SKM-1 treated with dmso at 0.1 percent for 144 hours (cell line): Measurements from ENCODE around the gene OR2D3.
A peak's percentile ranks its signal among the peaks of the same experiment; 100 is the strongest.
"Not testable (repeated sequence)": the region's sequence is repeated elsewhere in the genome, so short reads cannot be mapped to it uniquely, and the experiment has no call there.

ENCODE experiments used
- DNase-seq: peaks from one replicate; lab custom pipeline; 2025; ENCODE audit not compliant: unreplicated experiment; lab: John Stamatoyannopoulos, UW

The OR2D3 gene

GRCh38 chr11:6927030-6927617, 6.3 kb downstream of the OR2D3 start:
- DNase-seq, result no peak

- no peak for DNase-seq
These were observed 8.1 kb downstream of the OR2D3 start for GRCh38 chr11:6928916-6929315.

GRCh38 chr11:6931146-6931713, 10.4 kb downstream of the OR2D3 start:
- DNase-seq, result no peak

GRCh38 chr11:6932145-6932544, 11.3 kb downstream of the OR2D3 start:
- no peak for DNase-seq

GRCh38 chr11:6941970-6942369, 21.2 kb downstream of the OR2D3 start:
- DNase-seq, result peak; percentile 3

GRCh38 chr11:6943131-6943530, 22.3 kb downstream of the OR2D3 start:
- DNase-seq, result no peak

- not testable (repeated sequence) for DNase-seq
These were observed 33.4 kb downstream of the OR2D3 start for GRCh38 chr11:6954248-6954647.

GRCh38 chr11:6962141-6962540, 41.3 kb downstream of the OR2D3 start:
- no peak for DNase-seq

GRCh38 chr11:6962673-6963072, 41.9 kb downstream of the OR2D3 start:
- DNase-seq, result no peak

GRCh38 chr11:6968816-6969215, 48.0 kb downstream of the OR2D3 start:
- DNase-seq, result no peak

- DNase-seq, result not testable (repeated sequence)
These were observed 49.1 kb downstream of the OR2D3 start for GRCh38 chr11:6969854-6970253.
